ENCODE measurements around the gene POLR1E. TPM values are rescaled to one million over a fixed set of nuclear protein-coding genes. Genes with fewer than 3 reads are reported as not detected.

Gene POLR1E
- total and polyA plus RNA-seq, 7 donors: 12.1 to 22.5 (median 21.1) TPM

DNA sequence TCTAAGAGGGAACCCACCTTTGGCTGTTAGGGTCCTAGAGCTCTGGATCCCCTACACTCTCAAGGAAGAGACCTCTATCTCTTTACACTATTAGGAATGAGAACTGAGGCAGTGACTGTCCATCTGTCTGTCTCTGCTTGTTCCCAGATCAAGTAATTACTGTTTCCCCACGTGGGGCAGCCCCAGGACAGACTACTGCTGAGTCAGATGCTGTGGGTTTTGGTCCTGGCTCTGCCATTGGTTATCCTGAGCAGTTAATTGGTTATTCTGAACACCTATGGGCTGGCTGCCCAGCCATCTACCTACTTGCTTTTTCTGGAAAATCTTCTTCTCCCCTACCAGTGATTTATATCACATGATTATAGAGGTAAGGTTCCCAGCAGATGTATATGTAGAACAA lies 57.1 kb downstream of the POLR1E start:
- Histone ChIP-seq H3K4me1 (peaks cover 8% of the 10 kb centered on the region), H3K27ac (no peak overlapping the region), H3K27me3 (ENCODE audit: insufficient read depth in 3 of 3, low read length in 2 of 3) (no peaks in the 10 kb centered on the region), H3K4me3 (no peak overlapping the region), H3K36me3 (ENCODE audit: insufficient read depth in 1 of 2, low read depth in 1 of 2) (peaks cover 0 to 35% of the 10 kb centered on the region in 2 donors), H3K9me3 (no peaks in the 10 kb centered on the region)
- ATAC-seq (no peak), DNase-seq (no peak)
- 57 to 81% (median 76%) methylated on average over 1 of the region's 1 CpG for WGBS, 3 donors
- intact Hi-C loops (cut with DNase I): no loop called here
- TF ChIP-seq, protein P1, sequence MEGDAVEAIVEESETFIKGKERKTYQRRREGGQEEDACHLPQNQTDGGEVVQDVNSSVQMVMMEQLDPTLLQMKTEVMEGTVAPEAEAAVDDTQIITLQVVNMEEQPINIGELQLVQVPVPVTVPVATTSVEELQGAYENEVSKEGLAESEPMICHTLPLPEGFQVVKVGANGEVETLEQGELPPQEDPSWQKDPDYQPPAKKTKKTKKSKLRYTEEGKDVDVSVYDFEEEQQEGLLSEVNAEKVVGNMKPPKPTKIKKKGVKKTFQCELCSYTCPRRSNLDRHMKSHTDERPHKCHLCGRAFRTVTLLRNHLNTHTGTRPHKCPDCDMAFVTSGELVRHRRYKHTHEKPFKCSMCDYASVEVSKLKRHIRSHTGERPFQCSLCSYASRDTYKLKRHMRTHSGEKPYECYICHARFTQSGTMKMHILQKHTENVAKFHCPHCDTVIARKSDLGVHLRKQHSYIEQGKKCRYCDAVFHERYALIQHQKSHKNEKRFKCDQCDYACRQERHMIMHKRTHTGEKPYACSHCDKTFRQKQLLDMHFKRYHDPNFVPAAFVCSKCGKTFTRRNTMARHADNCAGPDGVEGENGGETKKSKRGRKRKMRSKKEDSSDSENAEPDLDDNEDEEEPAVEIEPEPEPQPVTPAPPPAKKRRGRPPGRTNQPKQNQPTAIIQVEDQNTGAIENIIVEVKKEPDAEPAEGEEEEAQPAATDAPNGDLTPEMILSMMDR (IDR thresholded peaks at IDR 0.05): no peak

DNA sequence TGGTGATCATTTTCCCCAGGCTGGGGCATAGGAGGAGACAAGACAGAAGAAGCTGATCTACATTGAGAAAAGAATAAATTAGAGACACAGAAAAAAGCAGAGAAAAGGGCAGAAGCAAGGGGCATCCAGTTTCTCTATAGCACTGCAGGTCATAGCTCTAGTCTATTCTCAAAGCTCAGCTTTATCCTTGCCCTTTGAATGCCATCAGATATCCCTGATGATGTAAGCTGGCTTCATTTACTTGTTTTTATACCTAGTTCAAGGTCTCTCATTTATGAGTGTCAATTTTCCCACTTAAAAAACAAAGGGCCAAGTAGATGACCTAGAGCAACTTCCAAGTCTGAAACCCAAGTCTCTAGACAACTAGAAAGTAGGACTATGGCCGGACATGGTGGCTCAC lies 57.7 kb downstream of the POLR1E start:
- H3K27ac ChIP-seq: no peak overlapping the region
- 27 to 88% (median 40%) methylated on average over 1 of the region's 1 CpG for whole genome bisulfite sequencing, 3 donors
- H3K27me3 ChIP-seq (ENCODE audit: insufficient read depth in 3 of 3, low read length in 2 of 3): no peaks in the 10 kb centered on the region
- peaks cover 8% of the 10 kb centered on the region for H3K4me1 ChIP-seq
- H3K4me3 ChIP-seq: no peak overlapping the region
- H3K9me3 ChIP-seq: no peaks in the 10 kb centered on the region
- DNase-seq (no peak), ATAC-seq (no peak)
- TF ChIP-seq, protein P1 (IDR thresholded peaks at IDR 0.05): no peak
- intact Hi-C loops (cut with DNase I): no loop called here
- H3K36me3 ChIP-seq (ENCODE audit: insufficient read depth in 1 of 2, low read depth in 1 of 2): peaks cover 0 to 29% of the 10 kb centered on the region in 2 donors

DNA sequence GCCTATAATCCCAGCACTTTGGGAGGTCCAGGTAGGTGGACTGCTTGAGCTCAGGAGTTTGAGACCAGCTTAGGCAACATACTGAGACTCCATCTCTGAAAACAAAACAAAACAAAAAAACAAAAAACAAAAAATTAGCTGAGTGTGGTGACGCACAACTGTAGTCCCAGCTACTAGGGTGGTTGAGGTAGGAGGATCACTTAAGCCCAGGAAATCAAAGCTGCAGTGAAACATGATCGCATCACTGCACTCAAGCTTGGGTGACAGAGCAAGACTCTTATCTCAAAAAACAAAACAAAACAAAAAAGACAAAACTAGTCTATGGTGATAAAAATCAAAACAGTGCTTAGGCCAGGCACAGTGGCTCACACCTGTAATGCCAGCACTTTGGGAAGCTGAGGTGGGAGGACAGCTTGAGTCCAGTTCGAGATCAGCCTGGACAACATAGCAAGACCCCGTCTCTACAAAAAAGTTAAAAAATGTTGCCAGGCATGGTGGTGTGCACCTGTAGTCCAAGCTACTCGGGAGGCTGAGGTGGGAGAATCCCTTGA lies 61.7 kb downstream of the POLR1E start:
- TF ChIP-seq, protein P1 (IDR thresholded peaks at IDR 0.05): no peak
- no peak overlapping the region for H3K4me3 ChIP-seq
- ATAC-seq (no peak), DNase-seq (no peak)
- peaks cover 20% of the 10 kb centered on the region for H3K4me1 ChIP-seq
- no peaks in the 10 kb centered on the region for H3K36me3 ChIP-seq (ENCODE audit: insufficient read depth in 1 of 2, low read depth in 1 of 2)
- H3K27me3 ChIP-seq (ENCODE audit: insufficient read depth in 3 of 3, low read length in 2 of 3): no peaks in the 10 kb centered on the region
- intact Hi-C loops (cut with DNase I): no loop called here
- WGBS, 3 donors: 94 to 97% (median 97%) methylated on average over 5 of the region's 5 CpGs
- H3K9me3 ChIP-seq: no peaks in the 10 kb centered on the region
- no peak overlapping the region for H3K27ac ChIP-seq

DNA sequence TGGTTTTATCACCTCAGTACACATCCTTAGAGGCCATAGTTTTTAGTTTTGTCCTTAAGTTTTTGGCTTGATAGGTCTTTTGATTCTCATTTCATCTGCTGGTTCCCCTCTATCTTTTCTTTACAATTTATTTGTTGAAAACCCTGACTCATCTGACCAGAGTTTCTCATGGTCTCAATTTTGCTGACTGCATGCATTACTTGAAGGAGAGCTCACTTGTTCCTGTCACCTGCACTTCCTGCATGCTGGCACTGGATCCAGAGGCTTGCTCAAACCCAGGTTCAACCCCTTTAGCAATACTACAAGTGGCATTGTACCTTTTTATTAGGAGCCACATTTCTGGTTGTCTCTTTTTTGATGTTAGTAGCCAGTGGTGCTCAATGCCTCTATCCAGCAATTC lies 63.8 kb downstream of the POLR1E start:
- no peaks in the 10 kb centered on the region for H3K36me3 ChIP-seq (ENCODE audit: insufficient read depth in 1 of 2, low read depth in 1 of 2)
- H3K27me3 ChIP-seq (ENCODE audit: insufficient read depth in 3 of 3, low read length in 2 of 3): no peaks in the 10 kb centered on the region
- peak in 3 of 4 donors; percentile 44 to 71 (median 65) for ATAC-seq
- TF ChIP-seq, protein P1 (IDR thresholded peaks at IDR 0.05): no peak
- no peak overlapping the region for H3K4me3 ChIP-seq
- intact Hi-C loops (cut with DNase I): no loop called here
- H3K4me1 ChIP-seq: peaks cover 20% of the 10 kb centered on the region
- DNase-seq: no peak
- peak overlapping the region; percentile 58 for H3K27ac ChIP-seq
- H3K9me3 ChIP-seq: no peaks in the 10 kb centered on the region

DNA sequence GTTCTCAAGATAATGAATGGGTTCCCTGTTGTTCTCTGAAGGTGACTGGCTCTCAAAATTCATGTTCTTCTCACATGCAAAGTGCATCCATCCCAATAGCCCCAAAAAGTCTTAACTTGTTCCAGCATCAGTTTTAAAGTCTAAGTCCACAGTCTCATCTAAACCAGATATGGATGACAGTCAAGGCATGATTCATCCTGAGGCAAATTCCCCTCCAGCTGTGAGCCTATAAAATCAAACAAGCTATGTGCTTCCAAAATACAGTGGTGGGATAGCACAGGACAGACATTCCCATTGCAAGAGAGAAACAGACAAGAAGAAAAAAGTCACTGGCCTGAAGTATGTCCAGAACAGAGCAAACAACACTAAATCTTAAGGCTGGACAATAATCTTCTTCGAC lies 65.0 kb downstream of the POLR1E start:
- 63 to 81% (median 76%) methylated on average over 1 of the region's 1 CpG for WGBS, 3 donors
- intact Hi-C loops (cut with DNase I): loop anchor here in 1 of 2 donors (10.0 kb wide), 1 partner anchor 46 kb away; no protein-coding TSS in a partner anchor
- TF ChIP-seq, protein P1 (IDR thresholded peaks at IDR 0.05): no peak
- peaks cover 0 to 2% of the 10 kb centered on the region in 2 donors for H3K36me3 ChIP-seq (ENCODE audit: insufficient read depth in 1 of 2, low read depth in 1 of 2)
- DNase-seq: no peak
- peak overlapping the region; percentile 58 for H3K27ac ChIP-seq
- ATAC-seq: peak; percentile 5 to 38 (median 18)
- peaks cover 20% of the 10 kb centered on the region for H3K4me1 ChIP-seq
- H3K27me3 ChIP-seq (ENCODE audit: insufficient read depth in 3 of 3, low read length in 2 of 3): no peaks in the 10 kb centered on the region
- no peak overlapping the region for H3K4me3 ChIP-seq
- no peaks in the 10 kb centered on the region for H3K9me3 ChIP-seq
